Superior temporal gyrus (tissue), 1 donor: Measurements from ENCODE around the gene ACER3.
"Not testable (repeated sequence)": the region's sequence is repeated elsewhere in the genome, so short reads cannot be mapped to it uniquely, and the experiment has no call there.

Source experiments
- DNase-seq: peaks from one replicate; pipeline ENCODE4 v3.0.0-alpha.2; 2016; ENCODE audit errors: extremely low spot score

ACER3 gene

GRCh38 chr11:76872959-76873827 is 12.5 kb downstream of the ACER3 start:
- DNase-seq = no peak

- no peak for DNase-seq
Measured at GRCh38 chr11:76878014-76878413, 17.3 kb downstream of the ACER3 start.

GRCh38 chr11:76880314-76880713 is 19.6 kb downstream of the ACER3 start:
- DNase-seq = peak; percentile 91

- DNase-seq = no peak
Measured at GRCh38 chr11:76880956-76881355, 20.2 kb downstream of the ACER3 start.

- DNase-seq = peak; percentile 11
Measured at GRCh38 chr11:76885390-76886097, 24.8 kb downstream of the ACER3 start.

GRCh38 chr11:76888989-76889388 is 28.3 kb downstream of the ACER3 start:
- DNase-seq = no peak

GRCh38 chr11:76889411-76889975 is 28.8 kb downstream of the ACER3 start:
- peak; percentile 84 for DNase-seq

GRCh38 chr11:76890329-76890728 is 29.6 kb downstream of the ACER3 start:
- no peak for DNase-seq

GRCh38 chr11:76891285-76891684 is 30.6 kb downstream of the ACER3 start:
- no peak for DNase-seq

GRCh38 chr11:76891793-76892192 is 31.1 kb downstream of the ACER3 start:
- peak; percentile 81 for DNase-seq

GRCh38 chr11:76892306-76892705 is 31.6 kb downstream of the ACER3 start:
- no peak for DNase-seq

- no peak for DNase-seq
Measured at GRCh38 chr11:76897233-76897632, 36.5 kb downstream of the ACER3 start.

GRCh38 chr11:76901144-76901543 is 40.4 kb downstream of the ACER3 start:
- peak; percentile 61 for DNase-seq

GRCh38 chr11:76901622-76902021 is 40.9 kb downstream of the ACER3 start:
- DNase-seq = not testable (repeated sequence)

GRCh38 chr11:76902121-76903014 is 41.6 kb downstream of the ACER3 start:
- no peak for DNase-seq

GRCh38 chr11:76903325-76903724 is 42.6 kb downstream of the ACER3 start:
- DNase-seq = no peak

GRCh38 chr11:76910620-76911414 is 50.1 kb downstream of the ACER3 start:
- DNase-seq = no peak

GRCh38 chr11:76911415-76911808 is 50.7 kb downstream of the ACER3 start:
- DNase-seq = no peak

GRCh38 chr11:76916712-76917111 is 56.0 kb downstream of the ACER3 start:
- DNase-seq = no peak

- peak; percentile 96 for DNase-seq
Measured at GRCh38 chr11:76918941-76919386, 58.2 kb downstream of the ACER3 start.

GRCh38 chr11:76919467-76919866 is 58.7 kb downstream of the ACER3 start:
- DNase-seq = no peak
